Cardiac muscle cell (in vitro differentiated cells and primary cell): ENCODE measurements around the gene GPR183. TPM values are rescaled to one million over a fixed set of nuclear protein-coding genes. Genes with fewer than 3 reads are reported as not detected.

Experiments
- DNase-seq, 2 donors: peaks; one replicate each; pipeline versions ENCODE4 v3.0.0 to v3.0.0-alpha.2; 2010 to 2017; ENCODE audit warnings: low read depth in 1 of 2, low spot score in 1 of 2
- H3K27ac ChIP-seq: fragments of 200-600 bp; sonication (generic); 2 replicates; pipeline ENCODE4 v1.5.1; 2016
- H3K27me3 ChIP-seq: fragments of 200-600 bp; sonication (generic); 2 replicates; pipeline ENCODE4 v1.6.0; 2016; ENCODE audit warnings: control low read depth
- H3K36me3 ChIP-seq: fragments of 200-600 bp; sonication (generic); 2 replicates; pipeline ENCODE4 v1.5.1; 2016; ENCODE audit warnings: control low read depth
- H3K4me1 ChIP-seq: fragments of 200-600 bp; sonication (generic); 2 replicates; pipeline ENCODE4 v1.8.1; 2017; ENCODE audit warnings: low read depth, mild to moderate bottlenecking, mixed run types
- H3K4me3 ChIP-seq: fragments of 200-600 bp; sonication (generic); 2 replicates; pipeline ENCODE4 v1.5.1; 2016; ENCODE audit warnings: mild to moderate bottlenecking
- H3K9me3 ChIP-seq: fragments of 200-600 bp; sonication (generic); 2 replicates; pipeline ENCODE4 v1.5.1; 2017; ENCODE audit warnings: low read depth, mild to moderate bottlenecking, control low read depth
- polyA plus RNA-seq: library from polyadenylated mRNA; unstranded; fragments of >200 nt; fragmentation: Nextera tagmentation; extraction: Ambion mirVana; gene quantifications from 2 replicates; pipeline ENCODE4 v1.2.1, GENCODE V29; 2016
- total RNA-seq: library from RNA; depleted of rRNA; stranded (reverse); fragments of >200 nt; gene quantifications from 2 replicates; pipeline ENCODE4 v1.2.3, GENCODE V29; 2016
- TF ChIP-seq, protein P1 (sequence below): IDR thresholded peaks from 2 replicates; pipeline ENCODE4 v1.5.1; 2012; ENCODE audit warnings: low read depth, mild to moderate bottlenecking, low read length

Gene GPR183
- total and polyA plus RNA-seq, 2 experiments from 2014 or later = 11.6 to 17.1 TPM

DNA sequence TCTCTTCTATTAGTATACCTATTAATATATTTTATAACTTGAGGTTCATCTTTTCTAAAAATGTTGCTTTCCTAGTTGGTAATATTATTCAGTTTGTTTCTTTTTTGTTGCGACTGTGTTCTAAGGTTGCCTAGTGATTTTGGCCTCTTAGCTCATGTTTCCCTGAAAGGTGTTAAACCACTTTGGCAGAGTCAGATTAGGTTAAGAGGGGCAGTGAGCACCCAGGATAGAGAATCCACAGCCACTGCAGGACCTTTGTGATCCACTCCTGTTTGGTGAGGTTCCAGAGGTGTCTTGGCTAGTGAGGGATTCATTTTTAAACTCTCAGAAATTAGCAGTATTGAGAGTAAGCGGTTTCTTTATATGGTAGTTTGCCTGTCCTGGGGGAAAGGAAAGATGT, 34.1 kb downstream of the GPR183 start:
- TF ChIP-seq, protein P1, sequence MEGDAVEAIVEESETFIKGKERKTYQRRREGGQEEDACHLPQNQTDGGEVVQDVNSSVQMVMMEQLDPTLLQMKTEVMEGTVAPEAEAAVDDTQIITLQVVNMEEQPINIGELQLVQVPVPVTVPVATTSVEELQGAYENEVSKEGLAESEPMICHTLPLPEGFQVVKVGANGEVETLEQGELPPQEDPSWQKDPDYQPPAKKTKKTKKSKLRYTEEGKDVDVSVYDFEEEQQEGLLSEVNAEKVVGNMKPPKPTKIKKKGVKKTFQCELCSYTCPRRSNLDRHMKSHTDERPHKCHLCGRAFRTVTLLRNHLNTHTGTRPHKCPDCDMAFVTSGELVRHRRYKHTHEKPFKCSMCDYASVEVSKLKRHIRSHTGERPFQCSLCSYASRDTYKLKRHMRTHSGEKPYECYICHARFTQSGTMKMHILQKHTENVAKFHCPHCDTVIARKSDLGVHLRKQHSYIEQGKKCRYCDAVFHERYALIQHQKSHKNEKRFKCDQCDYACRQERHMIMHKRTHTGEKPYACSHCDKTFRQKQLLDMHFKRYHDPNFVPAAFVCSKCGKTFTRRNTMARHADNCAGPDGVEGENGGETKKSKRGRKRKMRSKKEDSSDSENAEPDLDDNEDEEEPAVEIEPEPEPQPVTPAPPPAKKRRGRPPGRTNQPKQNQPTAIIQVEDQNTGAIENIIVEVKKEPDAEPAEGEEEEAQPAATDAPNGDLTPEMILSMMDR = no peak
- Histone ChIP-seq H3K4me1 (peaks cover 6% of the 10 kb centered on the region), H3K4me3 (no peak overlapping the region), H3K9me3 (no peaks in the 10 kb centered on the region), H3K27ac (no peak overlapping the region), H3K36me3 (no peaks in the 10 kb centered on the region), H3K27me3 (no peaks in the 10 kb centered on the region)
- DNase-seq = peak in 1 of 2 donors; percentile 23

DNA sequence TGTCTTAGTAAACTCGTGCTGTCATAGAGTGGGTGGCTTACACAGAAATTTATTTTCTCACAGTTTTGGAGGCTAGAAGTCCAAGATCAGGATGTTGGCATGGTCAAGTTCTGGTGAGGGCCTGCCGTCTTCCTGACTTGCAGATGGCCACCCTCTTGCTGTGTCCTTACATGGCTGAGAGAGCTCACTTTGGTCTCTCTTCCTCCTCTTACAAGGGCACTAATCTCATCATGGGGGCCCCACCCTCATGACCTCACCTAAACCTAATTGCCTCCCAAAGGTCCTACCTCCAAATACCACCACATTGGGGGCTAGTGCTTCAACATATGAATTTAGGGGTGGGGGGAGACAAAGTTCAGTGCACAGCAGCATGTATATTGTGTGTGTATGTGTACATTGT, 34.7 kb downstream of the GPR183 start:
- Histone ChIP-seq H3K27ac (no peak overlapping the region), H3K9me3 (no peaks in the 10 kb centered on the region), H3K4me3 (no peak overlapping the region), H3K4me1 (peaks cover 6% of the 10 kb centered on the region), H3K27me3 (no peaks in the 10 kb centered on the region), H3K36me3 (no peaks in the 10 kb centered on the region)
- no peak for DNase-seq
- TF ChIP-seq, protein P1 = no peak

DNA sequence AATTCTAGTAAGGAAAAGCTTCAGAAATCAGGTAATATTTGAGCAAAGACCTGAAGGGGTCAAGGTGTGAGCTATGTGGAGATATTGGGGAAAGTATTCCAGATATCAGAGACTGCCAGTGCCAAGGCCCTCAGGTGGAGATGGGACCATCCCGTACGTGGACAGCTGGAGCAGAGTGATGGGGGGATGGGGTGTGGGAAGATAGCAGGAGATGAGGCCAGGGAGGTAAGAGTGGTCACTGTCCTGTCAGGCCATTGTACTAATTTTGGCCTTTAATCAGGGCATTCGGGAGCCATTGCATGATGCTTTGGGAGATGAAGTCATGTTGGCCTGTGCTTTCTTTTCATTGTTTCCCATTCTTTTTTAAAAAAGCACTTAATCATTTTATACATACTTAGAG, 36.0 kb downstream of the GPR183 start:
- peaks cover 6% of the 10 kb centered on the region for H3K4me1 ChIP-seq
- H3K9me3 ChIP-seq = no peaks in the 10 kb centered on the region
- H3K27me3 ChIP-seq = no peaks in the 10 kb centered on the region
- H3K27ac ChIP-seq = no peak overlapping the region
- TF ChIP-seq, protein P1 = no peak
- no peak overlapping the region for H3K4me3 ChIP-seq
- DNase-seq = no peak
- no peaks in the 10 kb centered on the region for H3K36me3 ChIP-seq

DNA sequence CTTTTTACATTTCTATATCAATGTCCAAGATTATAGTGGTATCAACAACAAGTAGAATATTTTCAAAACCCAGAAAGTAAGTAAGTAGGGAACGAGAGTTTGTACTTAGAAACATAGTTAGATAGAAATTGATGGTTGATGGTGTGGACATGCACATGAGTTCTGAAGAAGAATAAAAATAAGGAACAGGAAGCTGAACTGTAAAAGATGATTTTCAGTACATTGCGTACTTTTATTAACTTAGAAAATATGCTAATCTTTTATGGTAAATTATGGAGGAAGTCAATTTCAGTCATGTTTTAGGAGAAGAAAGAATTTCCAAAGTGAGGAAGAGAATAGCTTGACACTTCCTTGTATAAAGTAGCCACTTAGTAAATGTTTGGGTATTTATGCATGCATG, 36.7 kb downstream of the GPR183 start:
- DNase-seq = no peak
- Histone ChIP-seq H3K4me3 (no peak overlapping the region), H3K27me3 (no peaks in the 10 kb centered on the region), H3K9me3 (no peaks in the 10 kb centered on the region), H3K36me3 (no peaks in the 10 kb centered on the region), H3K27ac (no peak overlapping the region), H3K4me1 (peaks cover 6% of the 10 kb centered on the region)
- TF ChIP-seq, protein P1 = no peak

DNA sequence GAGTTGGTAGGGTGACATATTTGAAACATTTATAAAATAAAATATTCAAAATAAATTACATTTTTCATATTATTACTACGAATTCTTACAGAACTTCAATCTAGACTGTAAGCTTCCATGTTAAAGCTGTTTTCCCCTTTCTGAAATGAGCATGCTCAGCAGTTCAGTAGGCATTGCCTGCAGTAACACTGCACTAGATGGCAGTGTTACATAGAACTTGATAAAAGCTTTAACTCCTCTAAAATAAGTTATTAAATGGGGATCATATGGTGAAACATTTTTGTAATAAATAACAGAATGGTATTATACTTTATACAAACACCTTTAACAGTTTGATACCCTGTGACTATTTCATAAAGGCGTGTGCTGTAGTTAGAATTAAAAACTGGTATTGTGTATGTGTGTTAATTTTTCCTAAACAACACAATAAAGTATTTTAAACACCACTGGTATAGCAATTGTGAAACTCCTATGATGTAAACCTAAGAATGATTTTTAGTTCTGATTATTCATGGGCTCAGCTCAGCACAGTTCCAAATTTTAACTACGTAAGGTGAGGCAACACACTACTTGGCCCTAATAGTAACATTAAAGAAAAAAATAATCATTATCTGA, 37.5 kb downstream of the GPR183 start:
- DNase-seq = peak; percentile 49 to 78

More for the DNA sequence above, 37.5 kb downstream of the GPR183 start:
- Histone ChIP-seq H3K9me3 (no peaks in the 10 kb centered on the region), H3K4me3 (no peak overlapping the region), H3K4me1 (peaks cover 6% of the 10 kb centered on the region), H3K27me3 (no peaks in the 10 kb centered on the region), H3K36me3 (no peaks in the 10 kb centered on the region), H3K27ac (no peak overlapping the region)
- TF ChIP-seq, protein P1 = peak; percentile 73
